HK-2 (cell line): ENCODE results near the gene BDH1.
"Not testable (repeated sequence)": the region's sequence is repeated elsewhere in the genome, so short reads cannot be mapped to it uniquely, and the experiment has no call there.

Experiments
- DNase-seq: peaks from one replicate; pipeline ENCODE4 v3.0.0-alpha.2; 2018; ENCODE audit not compliant: unreplicated experiment

Gene BDH1, protein sequence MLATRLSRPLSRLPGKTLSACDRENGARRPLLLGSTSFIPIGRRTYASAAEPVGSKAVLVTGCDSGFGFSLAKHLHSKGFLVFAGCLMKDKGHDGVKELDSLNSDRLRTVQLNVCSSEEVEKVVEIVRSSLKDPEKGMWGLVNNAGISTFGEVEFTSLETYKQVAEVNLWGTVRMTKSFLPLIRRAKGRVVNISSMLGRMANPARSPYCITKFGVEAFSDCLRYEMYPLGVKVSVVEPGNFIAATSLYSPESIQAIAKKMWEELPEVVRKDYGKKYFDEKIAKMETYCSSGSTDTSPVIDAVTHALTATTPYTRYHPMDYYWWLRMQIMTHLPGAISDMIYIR

DNA sequence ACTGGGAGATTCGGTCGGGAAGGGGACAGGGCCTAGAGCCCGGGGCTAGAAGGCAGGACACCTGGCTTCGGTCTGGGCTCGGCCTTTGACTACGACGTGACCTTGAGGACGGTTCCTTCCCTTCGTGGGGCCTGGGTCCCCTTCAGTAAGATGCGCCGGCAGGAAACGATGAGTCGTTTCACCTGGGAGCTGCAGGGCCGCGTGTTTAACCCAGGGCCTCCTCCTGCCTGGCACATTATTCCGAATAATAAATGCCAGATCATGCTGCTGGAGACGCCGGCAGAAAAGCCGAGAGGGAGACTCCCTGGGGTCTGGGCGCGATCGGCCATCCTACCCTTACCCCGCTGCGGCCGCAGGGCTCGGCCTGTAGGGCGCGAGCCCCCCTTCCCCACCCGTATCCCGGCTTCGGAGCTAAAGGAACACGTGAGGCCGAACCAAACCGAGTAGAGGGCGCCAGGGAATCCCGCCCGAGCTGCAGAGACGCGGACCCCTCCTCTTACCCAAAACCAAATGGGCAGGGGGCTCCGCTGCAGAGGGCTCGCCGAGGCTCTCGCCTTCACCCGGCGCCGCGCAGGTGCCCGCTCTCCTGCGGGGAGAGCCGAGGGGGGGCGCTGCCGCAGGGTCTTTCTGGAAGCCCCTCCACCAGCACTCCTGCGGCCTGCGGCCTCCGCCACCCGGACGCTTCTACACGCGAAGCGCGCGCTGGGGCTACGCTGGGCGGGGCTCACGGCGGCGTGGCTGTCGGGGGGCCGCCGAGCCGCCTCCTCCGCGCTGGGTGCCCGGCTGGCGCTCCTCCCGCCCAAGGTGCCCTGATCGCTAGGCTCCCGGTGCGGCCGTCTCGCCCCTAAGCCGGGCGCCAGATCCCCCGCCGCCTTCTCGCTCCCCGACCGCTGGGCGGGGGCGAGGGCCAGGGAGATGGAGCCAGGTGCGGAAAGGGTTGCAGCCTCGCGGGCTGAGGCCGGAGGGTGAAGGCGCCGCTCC is at the start of gene BDH1:
BDH1 (minus strand) TSS at position 688 of the 981 bp plus-strand sequence. CDS start 9,525 bp downstream, outside the sequence.
- peak; percentile 70 for DNase-seq

DNA sequence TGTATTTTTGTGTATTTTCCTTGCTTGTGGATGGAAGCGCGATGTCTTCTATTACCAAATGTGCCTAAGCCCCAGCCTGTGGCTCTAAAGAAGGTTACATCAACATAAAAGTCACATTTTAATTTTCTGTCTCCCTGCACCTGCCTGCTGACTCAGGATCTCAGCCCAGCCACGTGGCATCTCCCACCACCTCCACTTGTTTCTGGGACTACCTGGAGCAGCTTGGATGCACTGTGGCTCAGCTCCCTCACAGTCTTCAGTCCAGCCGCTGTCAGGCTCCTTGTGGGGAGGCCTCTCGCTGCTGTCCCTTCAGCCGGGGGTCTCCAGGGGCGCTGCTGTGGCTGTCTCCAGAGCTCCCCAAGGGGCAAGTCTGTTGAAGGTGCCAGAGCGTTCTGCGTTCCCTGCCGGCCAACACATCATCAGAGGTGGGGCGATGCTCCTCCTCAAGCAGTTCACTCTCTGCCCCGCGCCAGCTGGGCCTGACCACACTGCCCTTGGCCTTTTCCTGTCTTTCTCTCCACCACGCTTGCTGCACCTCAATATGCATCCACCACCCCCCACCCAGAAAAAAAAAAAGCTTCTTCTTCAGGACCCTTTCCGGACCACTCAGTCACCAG is 47.7 kb upstream of the BDH1 start:
- no peak for DNase-seq

DNA sequence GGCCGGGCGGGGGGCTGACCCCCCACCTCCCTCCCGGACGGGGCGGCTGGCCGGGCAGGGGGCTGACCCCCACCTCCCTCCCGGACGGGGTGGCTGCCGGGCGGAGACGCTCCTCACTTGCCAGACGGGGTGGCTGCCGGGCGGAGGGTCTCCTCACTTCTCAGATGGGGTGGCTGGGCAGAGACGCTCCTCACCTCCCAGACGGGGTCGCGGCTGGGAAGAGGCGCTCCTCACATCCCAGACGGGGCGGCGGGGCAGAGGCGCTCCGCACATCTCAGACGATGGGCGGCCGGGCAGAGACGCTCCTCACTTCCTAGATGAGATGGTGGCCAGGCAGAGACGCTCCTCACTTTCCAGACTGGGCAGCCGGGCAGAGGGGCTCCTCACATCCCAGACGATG is 46.6 kb upstream of the BDH1 start:
- not testable (repeated sequence) for DNase-seq

DNA sequence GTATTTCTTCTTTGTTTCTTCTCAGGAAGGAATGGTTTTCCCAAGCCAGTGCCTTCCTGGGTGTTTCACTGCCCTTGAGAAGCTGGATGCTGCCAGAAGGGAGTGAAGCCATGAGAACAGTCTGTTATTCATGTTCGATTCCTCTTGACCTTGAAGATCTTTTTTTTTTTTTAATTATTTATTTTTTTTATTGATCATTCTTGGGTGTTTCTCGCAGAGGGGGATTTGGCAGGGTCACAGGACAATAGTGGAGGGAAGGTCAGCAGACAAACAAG is 45.7 kb upstream of the BDH1 start:
- DNase-seq, result not testable (repeated sequence)

DNA sequence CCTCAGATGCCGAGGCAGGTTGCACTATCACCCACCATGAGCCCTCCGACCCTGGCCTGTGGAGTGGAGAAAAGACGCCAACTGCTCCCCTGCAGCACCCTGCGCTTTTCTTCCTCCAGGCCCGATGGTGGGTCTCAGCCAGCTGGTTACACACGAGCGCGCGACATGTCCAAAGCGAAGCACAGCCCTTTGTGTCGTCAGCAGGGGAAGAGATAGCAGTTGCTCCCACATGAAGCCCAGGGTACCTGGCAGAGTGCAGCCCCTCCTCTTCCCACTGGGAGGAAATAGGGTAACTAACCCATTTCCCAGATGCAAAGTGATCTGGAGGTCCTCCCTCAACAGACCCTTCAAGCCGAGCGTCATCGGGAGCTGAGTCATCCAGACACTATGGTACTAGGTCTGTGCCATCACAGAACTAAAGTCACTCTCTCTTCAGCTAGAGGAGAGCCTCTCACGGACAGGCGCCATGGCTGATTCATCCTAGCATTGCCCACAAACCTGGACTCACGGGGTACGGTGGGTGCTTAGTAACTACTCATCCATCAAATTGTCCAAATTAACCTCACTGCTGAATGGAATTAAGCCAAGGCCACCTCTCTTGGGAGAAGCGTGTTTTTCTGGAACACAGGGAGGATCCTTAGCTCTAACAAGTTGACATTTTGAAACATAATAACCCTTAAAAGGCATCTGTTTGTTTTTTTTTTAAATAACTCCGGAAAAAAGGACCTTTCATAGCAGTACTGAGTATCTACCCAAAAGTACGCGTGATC is 45.2 kb upstream of the BDH1 start:
- peak; percentile 67 for DNase-seq

DNA sequence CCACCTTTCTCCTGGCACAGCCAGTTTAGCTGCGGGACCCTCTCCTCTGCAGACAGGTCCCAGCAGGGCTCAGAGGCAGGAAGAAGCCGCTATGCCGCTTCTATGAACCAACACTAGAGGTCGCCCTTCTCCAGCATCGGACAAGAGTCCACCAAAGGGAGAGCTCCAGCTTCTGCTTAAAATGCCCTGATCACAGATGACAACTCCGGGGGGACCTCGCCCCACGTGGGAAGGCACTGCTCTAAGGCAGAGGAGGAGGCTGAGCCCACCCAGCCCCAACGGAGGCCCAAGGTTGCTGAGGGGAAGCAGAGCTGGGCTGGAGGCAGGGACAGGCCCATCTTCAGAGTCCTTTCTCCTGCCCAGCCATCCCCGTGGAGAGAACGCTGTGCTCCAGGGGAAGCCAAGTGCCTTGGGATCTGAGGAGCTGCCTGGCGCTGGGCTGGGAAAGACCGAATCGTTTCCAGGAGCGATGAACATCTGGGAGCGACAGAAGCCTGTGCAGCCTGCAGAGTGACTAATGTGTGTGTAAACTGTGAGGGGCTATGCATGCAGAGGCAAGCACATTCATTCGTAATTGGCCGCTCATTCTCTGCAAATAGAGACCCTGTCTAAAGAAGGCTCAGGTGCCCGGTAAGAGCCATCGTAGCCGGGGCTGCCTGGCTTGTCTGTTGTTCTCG is 43.5 kb upstream of the BDH1 start:
- peak; percentile 76 for DNase-seq

DNA sequence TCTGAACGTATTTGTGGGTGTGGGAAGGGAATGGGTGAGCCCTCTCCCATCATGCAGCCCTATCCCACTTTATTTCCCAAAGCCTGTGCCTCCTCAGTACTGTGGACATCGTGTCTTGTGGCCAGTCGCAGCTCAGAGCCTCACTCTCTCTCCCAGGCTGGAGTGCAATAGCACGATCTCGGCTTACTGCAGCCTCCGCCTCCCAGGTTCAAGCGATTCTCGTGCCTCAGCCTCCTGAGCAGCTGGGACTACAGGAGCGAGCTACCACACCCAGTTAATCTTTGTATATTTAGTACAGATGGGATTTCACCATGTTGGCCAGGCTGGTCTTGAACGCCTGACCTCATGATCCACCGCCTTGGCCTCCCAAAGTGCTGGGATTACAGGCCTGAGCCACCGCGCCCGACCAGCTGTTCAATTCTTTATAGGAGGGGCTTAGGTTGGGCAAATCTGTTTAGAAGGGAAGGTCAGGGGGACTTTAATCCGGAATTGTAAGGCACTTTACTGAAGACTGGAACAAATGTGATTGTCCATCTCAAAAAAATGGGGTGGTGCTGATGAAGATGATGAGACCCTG is 42.7 kb upstream of the BDH1 start:
- DNase-seq, result no peak

DNA sequence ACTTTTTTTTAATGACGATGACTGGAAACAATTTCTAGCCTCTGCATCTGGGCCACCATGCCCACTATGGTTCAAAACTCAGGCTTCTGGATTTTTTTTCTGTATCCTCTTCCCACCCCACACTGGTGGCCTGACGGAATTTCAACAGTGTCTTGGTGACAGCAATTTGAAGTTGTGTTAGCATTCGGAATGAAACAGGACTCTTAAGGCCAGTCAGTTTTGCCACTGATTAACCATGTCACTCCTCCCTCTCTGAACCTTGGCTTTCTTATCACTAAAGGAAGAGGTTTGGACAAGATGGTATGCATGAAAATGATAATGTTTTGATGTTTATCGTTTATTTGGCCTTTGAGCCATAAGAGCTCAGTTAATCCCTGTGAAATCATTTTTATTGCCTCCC is 41.6 kb upstream of the BDH1 start:
- DNase-seq, result no peak

DNA sequence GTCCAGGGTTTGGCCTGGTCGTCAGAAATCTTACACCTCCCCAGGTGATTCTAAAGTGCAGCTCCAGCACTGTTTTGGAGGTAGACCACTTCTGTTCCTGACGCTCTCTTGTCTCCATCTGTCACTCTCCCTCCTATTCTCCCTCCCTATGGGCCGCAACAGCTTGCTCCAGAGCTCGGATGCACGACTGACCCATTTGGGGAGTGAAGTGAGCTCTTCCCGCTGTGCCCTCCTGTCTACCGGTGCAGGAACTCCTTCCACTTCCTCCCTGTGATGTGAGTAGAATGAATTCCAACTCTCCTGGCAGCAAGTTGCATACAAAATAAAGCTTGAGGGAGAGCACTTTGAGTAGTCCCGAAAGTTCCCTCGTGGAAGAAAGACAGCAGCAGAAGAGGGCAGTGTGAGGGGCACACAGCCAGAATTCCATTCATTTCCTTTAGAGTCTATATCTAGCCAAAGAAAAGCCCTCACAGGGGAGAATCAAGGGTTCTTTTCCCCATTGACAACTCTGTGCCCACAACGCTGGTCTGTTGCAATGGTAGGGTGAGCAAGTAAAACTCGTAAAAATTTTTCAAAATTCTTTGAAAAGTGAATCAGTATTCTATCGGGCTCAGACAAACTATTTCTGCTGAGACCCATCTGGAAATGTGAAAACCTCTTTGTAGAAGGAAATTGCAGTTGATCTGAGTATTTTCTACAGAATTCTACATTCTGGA is 39.9 kb upstream of the BDH1 start:
- DNase-seq, result no peak

DNA sequence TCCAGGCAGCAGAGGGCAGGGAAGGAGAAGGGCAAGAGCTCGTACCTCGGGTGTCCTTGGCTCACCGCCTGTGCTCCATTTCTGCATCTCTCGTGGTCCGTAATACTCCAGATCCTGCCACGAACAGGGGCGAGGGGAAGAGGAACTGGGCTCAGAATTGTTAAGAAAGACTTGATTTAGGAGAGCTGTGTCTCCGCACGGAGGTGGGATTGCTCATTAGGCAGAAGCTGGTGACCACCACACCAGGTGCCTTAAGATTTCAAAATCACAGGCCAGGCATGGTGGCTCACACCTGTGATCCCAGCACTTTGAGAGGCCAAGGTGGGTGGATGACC is 37.2 kb upstream of the BDH1 start:
- no peak for DNase-seq

DNA sequence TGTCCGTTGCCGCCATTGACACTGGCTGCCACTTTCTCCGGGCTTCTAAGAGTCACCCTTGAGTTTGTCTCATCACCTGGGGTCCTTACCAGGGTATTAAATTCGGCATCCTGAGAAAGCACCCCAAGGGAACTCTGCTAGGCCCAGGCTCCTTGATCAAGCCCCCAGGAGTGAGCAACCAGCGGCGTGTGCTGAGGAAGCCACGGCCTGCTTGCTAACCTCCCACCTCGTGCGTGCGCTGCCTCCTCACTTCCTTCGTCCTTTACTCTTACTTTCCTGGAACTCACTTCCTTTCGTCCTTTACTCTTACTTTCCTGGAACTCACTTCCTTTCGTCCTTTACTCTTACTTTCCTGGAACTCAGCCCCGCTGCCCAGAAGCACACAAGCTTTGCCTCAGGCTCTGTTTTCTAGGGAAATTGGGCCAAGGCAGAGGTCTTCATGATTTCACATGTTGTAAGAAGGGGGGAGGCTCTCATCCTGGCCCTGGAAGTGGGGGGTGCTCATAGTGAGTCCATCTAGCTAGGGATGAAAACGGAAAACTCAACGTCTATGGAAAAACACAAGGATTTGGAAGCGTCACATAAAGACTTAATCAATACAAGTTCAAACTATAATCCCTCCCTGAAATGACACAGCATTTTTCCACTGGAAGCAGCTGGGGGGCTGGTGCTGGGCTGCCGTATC is 36.7 kb upstream of the BDH1 start:
- DNase-seq, result no peak

DNA sequence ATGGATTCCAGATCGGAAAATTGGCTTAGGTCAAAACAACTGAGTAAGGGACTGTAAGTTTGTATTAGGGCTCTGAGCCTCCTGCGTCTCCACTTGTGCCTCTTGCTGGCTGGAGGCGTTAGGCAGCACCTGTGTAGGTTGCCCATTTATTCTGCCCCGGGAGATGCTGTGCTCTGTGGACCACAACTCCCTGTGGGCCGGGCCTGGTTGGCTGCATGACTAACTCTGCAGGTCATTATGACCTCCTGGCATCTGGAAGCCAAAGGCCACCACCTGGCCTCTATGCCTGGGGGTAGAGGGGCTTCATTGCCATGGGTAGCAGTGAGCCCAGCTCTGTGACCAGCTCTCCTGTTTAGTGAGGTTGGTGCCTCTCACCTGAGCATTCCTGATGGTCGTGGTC is 36.0 kb upstream of the BDH1 start:
- no peak for DNase-seq

DNA sequence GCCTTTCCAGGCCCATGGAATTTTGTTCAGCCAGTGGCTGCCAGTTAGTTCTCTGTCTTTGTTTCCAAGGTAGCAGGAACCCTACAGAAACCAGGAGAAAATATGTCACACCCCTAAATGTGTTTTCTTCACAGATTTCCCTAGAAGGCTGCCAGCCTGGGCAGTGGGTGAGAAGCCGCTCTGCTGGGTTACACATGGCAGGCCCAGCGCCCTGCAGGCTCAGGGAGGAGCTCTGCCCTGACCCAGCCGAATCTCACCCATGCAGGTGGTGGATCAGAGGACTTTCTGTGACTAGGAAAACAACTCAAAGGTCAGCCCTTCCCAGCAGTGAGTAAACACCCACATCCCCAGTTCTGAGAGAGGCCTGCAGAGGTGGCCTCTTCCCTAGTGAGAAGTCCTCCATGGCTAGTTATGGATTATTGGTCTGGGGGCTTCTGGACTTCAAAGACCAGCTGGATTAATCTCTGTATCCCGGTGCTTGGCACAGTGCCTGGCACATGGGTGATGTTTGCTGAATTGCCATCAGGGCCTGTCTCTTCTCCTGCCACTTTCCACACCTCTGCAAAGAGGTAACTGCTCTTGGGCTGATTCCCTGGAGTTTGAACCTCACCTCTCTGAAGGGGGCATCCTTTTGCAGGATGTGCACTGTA is 34.7 kb upstream of the BDH1 start:
- no peak for DNase-seq

DNA sequence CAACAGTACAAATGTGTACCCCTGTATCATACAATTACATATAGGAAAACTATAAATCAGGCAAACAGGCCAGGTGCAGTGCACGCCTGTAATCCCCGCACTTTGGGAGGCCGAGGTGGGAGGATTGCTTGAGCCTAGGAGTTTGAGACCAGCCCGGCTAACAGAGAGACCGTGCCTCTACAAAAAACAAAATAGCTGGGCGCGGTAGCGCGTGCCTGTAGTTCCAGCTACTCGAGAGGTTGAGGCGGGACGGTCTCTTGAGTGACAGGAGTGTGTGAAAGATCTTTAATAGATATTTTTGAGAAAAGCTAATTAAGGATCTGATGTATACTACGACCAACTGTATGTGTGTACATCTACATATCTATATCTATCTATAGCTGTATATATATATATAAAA is 33.8 kb upstream of the BDH1 start:
- no peak for DNase-seq

DNA sequence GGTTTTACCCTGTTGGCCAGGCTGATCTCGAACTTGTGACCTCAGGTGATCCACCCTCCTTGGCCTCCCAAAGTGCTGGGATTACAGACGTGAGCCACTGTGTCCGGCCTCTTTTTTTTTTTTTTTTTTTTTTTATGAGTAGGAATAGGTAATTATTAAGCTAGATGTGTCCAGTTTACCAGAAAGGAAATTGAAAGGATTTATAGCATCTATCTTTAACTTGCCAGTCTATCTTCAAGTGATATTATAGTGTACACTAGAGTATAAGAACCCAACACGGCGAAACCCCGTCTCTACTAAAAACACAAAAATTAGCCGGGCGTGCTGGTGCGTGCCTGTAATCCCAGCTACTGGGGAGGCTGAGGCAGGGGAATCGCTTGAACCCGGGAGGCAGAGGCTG is 31.0 kb upstream of the BDH1 start:
- not testable (repeated sequence) for DNase-seq

DNA sequence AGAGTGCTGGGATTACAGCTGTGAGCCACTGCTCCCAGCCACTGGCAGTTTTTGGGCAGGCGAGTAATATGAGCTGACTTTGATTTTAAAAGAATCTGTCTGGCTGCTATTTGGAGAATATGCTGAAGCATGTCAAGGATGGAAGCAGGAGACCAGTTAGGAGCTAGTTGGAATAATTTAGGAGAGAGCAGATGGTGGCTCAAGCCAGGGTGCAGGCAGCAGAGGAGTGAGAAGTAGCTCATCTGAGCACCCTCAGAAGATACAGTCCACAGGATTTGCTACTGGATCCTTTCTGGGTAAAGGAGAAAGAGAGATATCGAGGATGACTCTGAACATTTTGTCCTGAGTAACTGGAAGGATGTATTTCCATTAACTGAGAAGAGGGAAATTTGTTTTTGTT is 30.4 kb upstream of the BDH1 start:
- DNase-seq, result no peak

DNA sequence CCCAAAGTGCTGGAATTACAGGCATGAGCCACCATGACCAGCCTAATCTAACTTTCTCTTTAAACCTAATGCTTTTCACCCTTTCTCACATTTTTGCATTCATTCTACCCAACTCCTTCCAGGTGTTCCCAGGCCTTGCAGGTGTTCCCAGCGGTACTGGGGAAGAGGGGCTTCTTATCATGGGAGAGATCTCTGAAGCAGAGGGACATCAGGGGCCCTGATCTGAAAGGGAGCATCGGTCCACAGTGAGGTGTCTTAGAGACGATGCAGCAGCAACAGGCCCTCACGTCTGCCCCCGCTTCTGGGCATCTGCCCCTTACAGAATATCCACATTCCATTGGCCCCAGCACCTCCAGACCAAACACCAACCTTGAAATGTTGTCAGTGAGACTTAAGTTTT is 29.0 kb upstream of the BDH1 start:
- no peak for DNase-seq

DNA sequence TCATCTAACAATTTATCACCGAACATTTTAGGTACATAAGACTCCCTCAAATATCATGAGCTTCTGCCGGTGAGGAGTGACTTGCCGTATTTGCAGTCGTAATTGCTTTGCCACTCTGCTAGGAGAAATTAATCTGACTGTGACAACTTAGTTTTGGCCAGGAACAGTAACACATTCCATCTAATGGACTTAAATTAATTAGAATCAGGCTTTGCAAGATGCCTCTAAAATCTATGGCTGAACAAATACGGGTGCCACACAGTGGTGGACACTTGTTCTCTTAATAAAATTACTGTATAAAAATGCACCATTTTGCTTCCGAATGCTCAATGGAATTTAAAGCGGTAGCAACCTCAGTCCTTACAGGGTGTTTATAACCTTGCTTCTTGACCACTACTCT is 27.6 kb upstream of the BDH1 start:
- DNase-seq, result no peak

DNA sequence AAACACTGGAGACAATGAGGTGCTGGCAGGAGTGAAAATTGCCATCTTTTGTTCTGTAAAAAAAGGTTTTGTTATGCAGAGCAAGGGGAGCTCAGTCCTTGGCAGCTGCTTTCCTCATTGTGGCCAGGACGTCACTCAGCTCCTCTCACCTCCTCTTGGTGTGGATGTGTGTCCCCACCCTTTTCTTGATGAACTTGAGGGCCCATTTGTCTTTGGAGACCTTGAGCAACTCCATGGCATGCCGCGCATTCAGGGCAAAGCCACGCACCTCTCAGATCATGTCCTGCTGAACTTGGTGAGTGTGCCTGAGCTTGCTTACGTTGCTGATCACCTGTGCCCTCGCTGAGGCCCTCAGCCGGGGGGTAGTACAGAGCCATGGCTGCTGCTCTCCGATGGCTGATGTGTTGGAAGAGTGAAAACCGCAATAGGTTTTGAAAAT is 24.5 kb upstream of the BDH1 start:
- DNase-seq, result no peak
